OCI-M2 (cell line): ENCODE results near the gene TYRO3.
"Not testable (repeated sequence)": the region's sequence is repeated elsewhere in the genome, so short reads cannot be mapped to it uniquely, and the experiment has no call there.

Experiments used
- DNase-seq: peaks from one replicate; lab custom pipeline; 2025; ENCODE audit not compliant: unreplicated experiment; lab: John Stamatoyannopoulos, UW

TYRO3 gene

DNA sequence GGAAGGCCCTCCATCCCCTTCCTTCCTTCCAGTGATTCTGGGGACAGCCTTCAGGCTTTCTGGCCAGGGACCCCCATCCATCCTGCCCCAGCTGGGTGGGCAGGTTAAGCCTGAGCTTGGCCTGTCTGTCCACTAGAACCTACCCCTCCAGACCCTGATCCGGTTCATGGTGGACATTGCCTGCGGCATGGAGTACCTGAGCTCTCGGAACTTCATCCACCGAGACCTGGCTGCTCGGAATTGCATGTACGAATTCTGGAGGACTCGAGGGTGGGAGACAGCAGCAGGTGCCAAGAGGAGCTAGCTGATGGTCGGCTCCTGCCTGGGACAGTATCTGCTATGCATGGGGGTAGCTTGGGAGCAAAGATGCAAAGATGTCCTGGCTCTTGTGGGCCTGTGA lies 13.9 kb downstream of the TYRO3 start:
- DNase-seq = no peak

DNA sequence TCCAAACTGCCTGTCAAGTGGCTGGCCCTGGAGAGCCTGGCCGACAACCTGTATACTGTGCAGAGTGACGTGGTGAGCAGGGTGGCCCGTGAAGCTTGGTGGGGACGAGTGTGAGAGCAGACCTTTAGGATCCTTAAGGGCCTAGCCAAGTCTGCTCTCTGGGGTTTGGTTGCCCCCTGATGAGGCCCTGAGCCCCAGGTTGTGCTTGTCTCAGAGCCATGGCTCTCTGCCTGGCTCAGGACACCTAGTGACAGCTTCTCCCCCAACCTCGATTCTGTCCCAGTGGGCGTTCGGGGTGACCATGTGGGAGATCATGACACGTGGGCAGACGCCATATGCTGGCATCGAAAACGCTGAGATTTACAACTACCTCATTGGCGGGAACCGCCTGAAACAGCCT lies 14.4 kb downstream of the TYRO3 start:
- DNase-seq = no peak

DNA sequence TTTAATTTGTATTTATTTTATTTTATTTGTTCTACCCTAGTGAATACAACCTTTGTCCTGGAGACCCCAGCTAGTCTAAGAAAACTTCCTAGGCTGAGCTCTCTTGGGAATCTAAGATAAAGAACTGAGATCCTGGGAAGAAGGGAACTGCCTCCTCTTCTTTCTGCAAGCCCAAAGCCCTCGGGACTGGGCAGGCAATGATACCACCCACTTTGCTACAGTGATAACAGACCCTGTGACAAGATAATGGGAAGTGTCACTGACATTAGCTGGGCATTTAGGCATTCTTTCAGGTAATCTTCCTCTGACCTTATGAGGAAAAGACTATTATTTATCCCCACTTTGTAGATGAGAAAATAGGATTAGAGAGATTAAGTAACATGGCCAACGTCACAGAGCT lies 15.1 kb downstream of the TYRO3 start:
- no peak for DNase-seq

DNA sequence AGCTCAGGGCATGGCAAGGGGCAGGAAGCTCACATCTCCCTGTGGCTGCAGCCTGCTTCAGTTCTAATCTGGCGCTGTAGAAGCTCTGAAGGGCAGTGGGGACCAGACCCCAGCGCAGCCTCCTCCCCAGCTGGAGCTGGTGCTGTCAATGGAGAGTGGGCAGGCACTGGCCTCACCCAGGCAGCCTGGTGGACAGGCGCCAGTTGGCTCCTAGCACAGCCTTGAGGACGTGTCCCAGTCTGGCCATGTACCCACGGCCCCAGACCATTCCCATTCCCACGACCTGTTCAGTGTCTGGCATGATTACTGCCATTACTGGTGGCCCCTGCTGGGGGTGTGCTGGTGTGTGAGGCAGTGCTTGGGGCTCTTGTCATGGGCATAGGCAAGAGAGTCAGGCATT lies 16.3 kb downstream of the TYRO3 start:
- DNase-seq = no peak

DNA sequence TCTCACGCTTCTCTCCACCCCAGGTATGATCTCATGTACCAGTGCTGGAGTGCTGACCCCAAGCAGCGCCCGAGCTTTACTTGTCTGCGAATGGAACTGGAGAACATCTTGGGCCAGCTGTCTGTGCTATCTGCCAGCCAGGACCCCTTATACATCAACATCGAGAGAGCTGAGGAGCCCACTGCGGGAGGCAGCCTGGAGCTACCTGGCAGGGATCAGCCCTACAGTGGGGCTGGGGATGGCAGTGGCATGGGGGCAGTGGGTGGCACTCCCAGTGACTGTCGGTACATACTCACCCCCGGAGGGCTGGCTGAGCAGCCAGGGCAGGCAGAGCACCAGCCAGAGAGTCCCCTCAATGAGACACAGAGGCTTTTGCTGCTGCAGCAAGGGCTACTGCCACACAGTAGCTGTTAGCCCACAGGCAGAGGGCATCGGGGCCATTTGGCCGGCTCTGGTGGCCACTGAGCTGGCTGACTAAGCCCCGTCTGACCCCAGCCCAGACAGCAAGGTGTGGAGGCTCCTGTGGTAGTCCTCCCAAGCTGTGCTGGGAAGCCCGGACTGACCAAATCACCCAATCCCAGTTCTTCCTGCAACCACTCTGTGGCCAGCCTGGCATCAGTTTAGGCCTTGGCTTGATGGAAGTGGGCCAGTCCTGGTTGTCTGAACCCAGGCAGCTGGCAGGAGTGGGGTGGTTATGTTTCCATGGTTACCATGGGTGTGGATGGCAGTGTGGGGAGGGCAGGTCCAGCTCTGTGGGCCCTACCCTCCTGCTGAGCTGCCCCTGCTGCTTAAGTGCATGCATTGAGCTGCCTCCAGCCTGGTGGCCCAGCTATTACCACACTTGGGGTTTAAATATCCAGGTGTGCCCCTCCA lies 19.1 kb downstream of the TYRO3 start:
- DNase-seq = no peak

DNA sequence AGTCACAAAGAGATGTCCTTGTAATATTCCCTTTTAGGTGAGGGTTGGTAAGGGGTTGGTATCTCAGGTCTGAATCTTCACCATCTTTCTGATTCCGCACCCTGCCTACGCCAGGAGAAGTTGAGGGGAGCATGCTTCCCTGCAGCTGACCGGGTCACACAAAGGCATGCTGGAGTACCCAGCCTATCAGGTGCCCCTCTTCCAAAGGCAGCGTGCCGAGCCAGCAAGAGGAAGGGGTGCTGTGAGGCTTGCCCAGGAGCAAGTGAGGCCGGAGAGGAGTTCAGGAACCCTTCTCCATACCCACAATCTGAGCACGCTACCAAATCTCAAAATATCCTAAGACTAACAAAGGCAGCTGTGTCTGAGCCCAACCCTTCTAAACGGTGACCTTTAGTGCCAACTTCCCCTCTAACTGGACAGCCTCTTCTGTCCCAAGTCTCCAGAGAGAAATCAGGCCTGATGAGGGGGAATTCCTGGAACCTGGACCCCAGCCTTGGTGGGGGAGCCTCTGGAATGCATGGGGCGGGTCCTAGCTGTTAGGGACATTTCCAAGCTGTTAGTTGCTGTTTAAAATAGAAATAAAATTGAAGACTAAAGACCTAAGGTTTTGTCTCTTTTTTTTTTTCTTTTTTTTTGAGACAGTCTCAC lies 19.8 kb downstream of the TYRO3 start:
- no peak for DNase-seq

DNA sequence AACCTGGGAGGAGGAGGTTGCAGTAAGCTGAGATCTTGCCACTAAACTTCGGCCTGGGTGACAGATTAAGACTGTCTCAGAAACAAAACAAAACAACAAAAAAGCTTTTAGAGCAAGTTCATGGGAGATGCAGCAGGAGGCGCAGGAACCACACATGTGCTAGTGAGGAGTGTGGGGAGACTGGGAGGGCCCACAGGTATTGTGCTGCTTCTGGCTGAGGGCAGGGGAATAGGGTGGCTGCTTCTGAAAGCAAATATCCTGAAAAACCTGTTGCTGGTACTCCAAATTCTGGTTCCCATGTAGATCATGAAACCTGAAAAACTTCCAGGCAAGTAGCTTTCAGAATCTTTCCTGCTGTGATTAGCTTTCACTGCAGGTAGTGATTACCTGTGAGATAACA lies 22.1 kb downstream of the TYRO3 start:
- DNase-seq = no peak

DNA sequence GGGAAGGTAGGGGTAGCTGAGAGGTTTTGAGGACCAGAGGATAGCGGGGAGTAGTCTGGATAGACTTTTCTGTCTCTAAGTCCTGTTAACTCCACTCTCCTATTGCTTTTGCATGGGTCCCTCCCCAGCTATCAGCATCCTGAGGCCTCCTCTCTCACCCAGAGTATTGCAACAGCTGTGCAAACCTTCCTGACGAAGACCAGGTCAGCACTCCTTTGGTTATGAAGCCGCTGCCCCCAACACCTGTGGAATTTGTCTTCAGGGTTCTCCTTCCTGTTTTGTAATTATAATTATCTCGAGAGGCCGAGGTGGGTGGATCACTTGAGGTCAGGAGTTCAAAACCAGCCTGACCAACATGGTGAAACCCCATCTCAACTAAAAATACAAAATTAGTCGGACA lies 24.8 kb downstream of the TYRO3 start:
- no peak for DNase-seq

DNA sequence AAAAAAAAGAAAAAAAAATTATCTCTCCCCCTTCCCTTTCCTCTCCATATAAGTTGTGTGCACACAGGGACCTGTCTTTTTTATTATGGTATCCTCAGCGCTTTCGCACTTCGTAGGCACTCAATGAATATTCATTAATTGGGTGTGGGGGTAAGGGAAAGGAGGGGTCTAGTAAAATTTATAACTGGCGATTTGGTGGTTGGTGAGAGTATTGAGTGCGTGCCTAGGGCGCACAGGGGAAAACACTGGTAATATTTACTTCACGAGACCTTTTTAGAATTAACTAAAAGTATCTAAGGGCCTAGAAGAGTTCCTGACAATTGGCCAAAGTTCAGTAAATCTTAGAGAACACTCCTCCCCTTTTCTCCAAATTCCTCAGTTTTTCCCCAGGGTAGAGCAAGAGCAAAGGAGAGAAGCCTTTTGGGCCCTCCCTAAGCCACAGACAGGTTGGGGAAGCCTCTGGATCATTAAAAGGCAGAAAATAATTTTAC lies 25.7 kb downstream of the TYRO3 start:
- no peak for DNase-seq

DNA sequence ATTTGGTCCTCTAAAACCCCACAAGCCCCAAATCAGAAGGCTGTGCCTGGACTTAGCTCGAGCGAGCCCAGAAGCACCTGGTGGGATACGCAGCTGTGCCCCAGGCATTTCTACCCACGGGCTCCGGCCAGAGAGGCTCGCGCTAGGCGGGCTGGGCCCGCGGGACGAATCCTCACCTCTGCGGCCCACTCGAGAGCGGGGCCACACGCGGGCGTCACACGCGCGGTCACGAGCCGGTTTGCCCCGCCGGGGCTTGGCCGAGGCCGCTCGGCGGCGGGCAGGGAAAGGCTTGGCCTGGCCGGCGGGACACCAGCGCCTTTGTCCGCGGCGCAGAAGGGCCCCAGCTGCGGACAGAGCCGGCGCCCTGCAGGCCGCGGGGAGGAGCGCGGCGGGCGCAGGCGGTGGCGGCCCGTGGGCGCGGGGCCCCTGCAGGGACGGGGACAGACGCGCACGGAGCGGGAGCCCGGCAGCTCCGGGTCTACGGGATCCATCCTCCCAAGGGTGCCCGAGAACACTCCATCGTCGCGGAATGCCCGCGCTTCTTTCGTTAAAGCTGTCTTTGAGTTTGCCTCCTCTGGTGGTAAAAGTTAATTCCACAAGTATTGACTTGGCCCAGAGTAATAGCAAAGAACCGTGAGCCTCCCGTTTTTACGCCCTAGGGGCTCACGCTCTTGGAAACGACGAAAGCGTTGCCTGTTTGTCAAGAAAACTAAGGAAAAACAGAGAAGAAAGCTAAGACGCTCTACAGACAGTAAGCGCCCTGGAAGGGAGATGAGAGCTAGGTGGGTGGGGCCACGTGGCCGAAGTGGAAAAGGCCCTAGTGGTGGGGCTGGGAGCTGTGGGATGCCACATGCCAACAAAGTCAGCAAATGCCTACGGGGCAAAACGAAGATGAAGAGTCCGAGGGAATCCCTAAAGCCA lies 26.4 kb downstream of the TYRO3 start:
- no peak for DNase-seq

DNA sequence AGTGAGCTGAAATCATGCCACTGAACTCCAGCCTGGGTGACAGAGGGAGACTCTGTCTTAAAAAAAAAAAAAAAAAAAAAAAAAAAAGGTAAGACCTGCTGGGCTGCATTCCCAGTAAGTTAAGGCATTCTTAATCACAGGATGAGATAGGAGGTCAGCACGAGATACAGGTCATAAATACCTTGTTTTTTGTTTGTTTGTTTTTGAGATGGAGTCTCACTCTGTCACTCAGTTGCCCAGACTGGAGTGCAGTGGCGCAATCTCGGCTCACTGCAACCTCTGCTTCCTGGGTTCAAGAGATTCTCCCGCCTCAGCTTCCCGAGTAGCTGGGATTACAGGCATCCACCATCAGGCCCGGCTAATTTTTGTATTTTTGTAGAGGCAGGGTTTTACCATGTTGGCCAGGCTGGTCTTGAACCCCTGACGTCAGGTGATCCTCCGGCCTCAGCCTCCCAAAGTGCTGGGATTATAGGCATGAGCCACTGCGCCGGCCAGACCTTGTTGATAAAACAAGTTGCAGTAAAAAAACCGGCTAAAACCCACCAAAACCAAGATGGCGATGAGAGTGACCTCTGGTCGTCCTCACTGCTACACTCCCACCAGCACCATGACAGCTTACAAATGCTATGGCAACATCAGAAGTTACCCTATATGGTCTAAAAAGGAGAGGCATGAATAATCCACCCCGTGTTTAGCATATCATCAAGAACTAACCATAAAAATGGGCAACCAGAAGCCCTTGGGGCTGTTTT lies 27.7 kb downstream of the TYRO3 start:
- not testable (repeated sequence) for DNase-seq

DNA sequence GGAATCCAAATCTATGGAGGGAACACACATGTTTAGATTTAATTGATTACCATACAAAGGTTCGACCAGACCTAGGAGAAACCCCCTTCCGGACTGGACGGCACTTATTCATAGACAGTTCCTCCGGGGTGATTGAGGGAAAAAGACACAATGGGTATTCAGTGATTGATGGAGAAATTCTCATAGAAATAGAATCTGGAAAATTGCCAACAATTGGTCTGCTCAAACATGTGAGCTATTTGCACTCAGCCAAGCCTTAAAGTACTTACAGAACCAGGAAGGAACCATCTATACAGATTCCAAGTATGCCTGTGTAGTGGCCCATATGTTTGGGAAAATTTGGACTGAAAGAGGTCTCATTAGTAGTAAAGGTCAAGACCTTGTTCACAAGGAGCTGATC lies 30.0 kb downstream of the TYRO3 start:
- DNase-seq = not testable (repeated sequence)

DNA sequence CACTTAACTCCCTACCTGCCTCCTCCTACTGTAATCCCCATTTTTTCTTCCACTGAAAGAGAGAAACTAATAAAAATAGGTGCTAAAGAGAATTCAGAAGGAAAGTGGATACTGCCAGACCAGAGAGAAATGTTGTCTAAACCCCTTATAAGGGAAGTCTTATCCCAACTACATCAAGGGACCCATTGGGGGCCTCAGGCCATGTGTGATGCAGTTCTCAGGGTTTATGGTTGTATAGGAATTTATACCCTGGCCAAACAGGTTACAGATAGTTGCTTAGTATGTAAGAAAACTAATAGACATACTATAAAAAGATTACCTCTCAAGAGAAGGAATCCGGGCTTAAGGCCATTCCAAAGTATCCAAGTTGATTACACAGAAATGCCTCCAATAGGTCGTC lies 30.6 kb downstream of the TYRO3 start:
- DNase-seq = not testable (repeated sequence)

DNA sequence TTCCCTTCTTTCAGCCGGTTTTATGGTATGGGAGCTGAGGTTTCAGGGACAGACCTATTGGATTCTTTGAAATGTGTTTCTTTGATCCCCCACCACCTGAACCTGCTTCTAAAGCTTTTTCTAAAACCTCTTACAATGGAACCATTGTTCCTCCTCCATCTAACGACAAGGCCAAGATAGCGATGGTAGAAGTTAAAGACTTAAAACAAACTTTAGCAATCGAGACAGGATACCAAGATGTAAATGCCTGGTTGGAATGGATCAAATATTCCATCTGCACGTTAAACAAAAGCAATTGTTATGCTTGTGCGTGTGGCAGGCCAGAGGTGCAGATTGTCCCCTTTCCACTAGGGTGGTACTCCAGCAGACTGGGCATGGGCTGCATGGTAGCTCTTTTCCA lies 32.2 kb downstream of the TYRO3 start:
- DNase-seq = not testable (repeated sequence)

DNA sequence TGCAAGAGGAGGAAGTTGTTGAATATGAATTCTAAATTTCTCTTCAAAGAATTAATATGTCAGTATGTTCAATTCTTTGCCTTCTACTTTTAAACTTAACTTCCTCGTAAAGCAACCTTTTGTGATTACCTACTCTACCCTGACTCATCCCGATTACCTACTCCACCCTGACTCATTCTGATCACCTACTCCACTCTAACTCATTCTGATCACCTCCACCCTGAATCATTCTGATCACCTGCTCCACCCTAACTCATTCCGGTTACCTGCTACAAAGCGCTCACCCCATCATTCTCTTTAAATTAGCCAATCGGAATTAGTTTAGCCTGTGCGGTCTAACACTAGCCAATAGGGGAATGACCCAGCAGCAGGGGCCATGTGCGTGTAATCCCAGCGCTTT lies 33.7 kb downstream of the TYRO3 start:
- DNase-seq = not testable (repeated sequence)

DNA sequence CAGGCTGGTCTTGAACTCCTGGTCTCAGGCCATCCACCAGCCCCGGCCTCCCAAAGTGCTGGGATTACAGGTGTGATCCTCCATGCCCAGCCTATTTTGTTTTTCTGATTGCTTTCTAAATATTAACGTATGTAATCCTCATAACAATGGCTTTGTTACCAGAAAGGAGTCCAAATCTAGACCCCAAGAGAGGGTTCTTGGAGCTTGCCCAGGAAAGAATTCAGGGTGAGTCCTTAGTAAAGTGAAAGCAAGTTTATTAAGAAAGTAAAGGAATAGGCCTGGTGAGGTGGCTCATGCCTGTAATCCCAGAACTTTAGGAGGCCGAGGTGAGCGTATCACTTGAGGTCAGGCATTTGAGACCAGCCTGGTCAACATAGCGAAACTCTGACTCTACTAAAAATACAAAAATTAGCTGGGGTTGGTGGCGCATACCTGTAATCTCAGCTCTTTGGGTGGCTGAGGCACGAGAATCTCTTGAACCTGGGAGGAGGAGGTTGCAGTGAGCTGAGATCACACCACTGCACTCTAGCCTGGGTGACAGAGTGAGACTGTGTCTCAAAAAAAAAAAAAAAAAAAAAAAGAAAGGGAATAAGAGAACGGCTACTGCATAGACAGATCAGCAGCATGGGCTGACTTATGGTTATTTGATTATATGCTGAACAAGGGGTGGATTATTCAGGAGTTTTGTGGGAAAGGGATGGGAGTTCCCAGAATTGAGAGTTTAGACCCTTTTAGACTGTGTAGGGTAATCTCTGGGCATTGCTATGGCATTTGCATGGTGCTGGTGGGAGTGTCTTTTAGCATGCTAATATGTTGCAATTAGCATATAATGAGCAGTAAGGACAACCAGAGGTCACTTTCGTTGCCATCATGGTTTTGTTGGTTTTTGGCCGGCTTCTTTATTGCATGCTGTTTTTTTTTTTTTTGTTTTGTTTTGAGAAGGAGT lies 36.1 kb downstream of the TYRO3 start:
- DNase-seq = no peak

DNA sequence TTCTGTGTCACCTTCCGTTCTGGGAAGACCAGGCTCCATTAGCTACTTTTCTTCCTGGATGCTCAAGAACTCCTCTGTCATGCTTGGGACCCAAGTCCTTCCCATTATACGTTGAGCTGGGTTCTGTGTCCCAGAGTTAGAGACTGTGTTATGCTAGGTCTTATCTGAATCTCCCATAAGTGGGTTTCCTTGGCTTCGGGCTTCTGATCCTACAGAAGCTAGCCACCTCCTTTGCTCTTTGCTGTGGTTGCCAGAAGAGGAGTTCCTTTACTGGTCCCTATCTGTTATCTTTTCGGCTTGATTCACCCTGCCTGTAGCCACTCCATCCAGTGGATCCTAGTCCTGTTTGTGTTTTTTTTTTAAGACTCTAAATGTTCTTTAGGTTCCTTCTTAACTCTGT lies 38.0 kb downstream of the TYRO3 start:
- no peak for DNase-seq

DNA sequence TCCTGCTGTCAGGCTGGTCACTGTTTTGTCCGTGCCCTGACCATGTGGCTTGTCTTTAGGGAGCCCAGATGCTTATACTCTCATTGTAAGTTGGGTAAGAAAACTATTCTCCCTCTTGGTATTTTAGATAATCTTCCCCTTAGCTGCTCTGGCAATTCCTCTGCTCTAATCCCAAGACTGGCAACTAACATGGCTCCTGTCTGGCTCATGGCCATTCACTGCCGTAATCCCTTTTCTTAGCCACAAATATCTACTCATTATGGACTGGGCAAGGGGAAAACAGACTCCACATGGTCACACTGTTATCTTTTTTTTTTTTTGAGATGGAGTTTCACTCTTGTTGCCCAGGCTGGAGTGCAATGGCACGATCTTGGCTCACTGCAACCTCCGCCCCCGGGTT lies 38.8 kb downstream of the TYRO3 start:
- no peak for DNase-seq

DNA sequence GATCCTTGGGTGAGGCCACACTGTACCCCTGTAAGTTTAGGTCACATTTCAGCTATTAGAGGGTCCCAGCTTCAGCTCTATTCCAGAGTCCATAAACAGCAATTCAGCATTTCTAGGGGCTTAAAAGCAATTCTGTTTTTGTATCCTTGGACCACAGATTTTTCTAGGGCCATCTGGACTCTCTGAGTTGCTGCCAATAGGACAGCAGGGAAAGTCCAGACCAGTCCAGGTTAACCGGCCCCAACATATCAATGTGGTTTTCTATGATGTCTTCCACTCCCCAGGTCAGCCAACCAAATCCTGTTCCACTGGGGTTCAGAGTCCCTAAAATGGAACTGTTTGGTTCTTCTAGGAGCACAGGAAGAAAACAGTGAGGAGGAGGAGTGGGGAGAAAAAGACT lies 40.0 kb downstream of the TYRO3 start:
- DNase-seq = no peak
